ENCODE measurements around the gene GPR160. TPM values are rescaled to one million over a fixed set of nuclear protein-coding genes. Genes with fewer than 3 reads are reported as not detected.
"Not testable (repeated sequence)": the region's sequence is repeated elsewhere in the genome, so short reads cannot be mapped to it uniquely, and the experiment has no call there.

The GPR160 gene
- total RNA-seq, 1 donor from 2014 or later = 6.0 TPM

DNA sequence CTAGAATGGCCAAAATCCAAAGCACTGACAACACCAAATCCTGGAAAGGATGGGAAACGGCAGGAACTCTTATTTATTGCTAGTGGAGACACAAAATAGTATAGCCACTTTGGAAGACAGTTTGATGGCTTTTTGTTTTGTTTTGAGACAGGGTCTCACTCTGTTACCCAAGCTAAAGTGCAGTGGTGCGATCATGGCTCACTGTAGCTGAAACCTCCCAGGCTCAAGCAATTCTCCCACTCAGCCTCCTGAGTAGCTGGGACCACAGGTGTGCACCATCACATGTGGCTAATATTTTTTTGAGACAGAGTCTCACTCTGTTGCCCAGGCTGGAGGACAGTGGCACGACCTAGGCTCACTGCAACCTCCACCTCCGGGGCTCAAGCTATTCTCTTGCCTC lies 27.3 kb upstream of the GPR160 start:
- Mint-ChIP-seq H3K4me3 (no peak overlapping the region), H3K9me3 (no peaks in the 10 kb centered on the region), H3K27ac (no peak overlapping the region), H3K36me3 (no peaks in the 10 kb centered on the region), H3K4me1 (no peaks in the 10 kb centered on the region), H3K27me3 (ENCODE audit: insufficient read depth, low read depth) (peaks cover 5% of the 10 kb centered on the region)
- H3K27ac ChIP-seq = no peak overlapping the region
- no peak for DNase-seq (ENCODE audit: low spot score)
- no peak overlapping the region for H2AFZ ChIP-seq (replicated peaks)
- no peaks in the 10 kb centered on the region for H4K20me1 ChIP-seq (ENCODE audit: low read depth)
- H3K4me2 ChIP-seq = no peak overlapping the region
- no peak for TF ChIP-seq EZH2phosphoT487 (IDR thresholded peaks at IDR 0.05)
- TF ChIP-seq, protein P1, sequence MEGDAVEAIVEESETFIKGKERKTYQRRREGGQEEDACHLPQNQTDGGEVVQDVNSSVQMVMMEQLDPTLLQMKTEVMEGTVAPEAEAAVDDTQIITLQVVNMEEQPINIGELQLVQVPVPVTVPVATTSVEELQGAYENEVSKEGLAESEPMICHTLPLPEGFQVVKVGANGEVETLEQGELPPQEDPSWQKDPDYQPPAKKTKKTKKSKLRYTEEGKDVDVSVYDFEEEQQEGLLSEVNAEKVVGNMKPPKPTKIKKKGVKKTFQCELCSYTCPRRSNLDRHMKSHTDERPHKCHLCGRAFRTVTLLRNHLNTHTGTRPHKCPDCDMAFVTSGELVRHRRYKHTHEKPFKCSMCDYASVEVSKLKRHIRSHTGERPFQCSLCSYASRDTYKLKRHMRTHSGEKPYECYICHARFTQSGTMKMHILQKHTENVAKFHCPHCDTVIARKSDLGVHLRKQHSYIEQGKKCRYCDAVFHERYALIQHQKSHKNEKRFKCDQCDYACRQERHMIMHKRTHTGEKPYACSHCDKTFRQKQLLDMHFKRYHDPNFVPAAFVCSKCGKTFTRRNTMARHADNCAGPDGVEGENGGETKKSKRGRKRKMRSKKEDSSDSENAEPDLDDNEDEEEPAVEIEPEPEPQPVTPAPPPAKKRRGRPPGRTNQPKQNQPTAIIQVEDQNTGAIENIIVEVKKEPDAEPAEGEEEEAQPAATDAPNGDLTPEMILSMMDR (IDR thresholded peaks at IDR 0.05) = no peak
- no peak for TF ChIP-seq EZH2 (IDR thresholded peaks at IDR 0.05)
- no peak overlapping the region for H3K4me3 ChIP-seq
- no peak overlapping the region for H3K9ac ChIP-seq
- H3F3A ChIP-seq (ENCODE audit: low read depth) = no peaks in the 10 kb centered on the region
- H3K27me3 ChIP-seq = no peaks in the 10 kb centered on the region
- H3K9me3 ChIP-seq (ENCODE audit: low read depth) = no peaks in the 10 kb centered on the region
- no peaks in the 10 kb centered on the region for H3K4me1 ChIP-seq
- no peaks in the 10 kb centered on the region for H3K36me3 ChIP-seq
- no peaks in the 10 kb centered on the region for H3K79me2 ChIP-seq (ENCODE audit: low read depth)

DNA sequence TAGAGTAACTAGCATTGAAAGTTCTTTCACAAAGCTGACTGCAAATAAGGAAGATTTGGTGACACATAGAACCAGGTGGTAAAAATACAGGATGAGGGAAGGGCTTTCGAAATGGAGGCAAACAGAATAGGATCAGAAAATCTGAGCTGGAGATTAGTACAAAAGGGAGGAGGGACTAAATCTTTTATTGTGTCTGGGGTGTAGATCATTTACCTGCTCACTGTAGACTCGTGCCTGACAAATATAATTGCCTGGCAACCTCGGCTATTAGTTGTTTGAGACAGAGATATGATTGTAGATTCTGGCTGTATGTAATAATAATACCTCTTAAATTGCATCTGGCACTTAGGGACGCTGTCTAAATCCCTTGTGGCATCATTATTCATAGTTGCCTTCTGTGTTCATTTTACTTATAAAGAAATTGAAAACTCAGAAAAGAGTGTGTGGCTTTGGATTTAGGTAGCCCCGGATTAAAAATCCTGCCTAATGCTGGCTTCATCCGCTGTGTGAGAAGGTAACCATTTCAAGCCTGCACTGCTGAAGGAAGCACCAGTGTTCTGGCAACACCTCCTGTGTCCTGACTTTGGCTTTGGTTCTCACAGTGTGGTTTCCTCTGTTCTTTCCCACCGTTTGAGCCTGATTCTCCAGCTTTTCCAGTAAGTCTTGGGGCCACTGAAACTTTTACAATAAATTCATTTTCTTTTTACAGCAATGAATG lies 25.0 kb upstream of the GPR160 start:
- H3K27ac ChIP-seq = no peak overlapping the region
- H3K4me1 Mint-ChIP-seq = no peaks in the 10 kb centered on the region
- TF ChIP-seq, protein P1 (IDR thresholded peaks at IDR 0.05) = no peak
- TF ChIP-seq EZH2phosphoT487 (IDR thresholded peaks at IDR 0.05) = no peak
- no peak for TF ChIP-seq EZH2 (IDR thresholded peaks at IDR 0.05)
- no peaks in the 10 kb centered on the region for H3K79me2 ChIP-seq (ENCODE audit: low read depth)
- no peaks in the 10 kb centered on the region for H3K4me1 ChIP-seq
- DNase-seq (ENCODE audit: low spot score) = no peak
- H3K4me3 ChIP-seq = no peak overlapping the region
- H4K20me1 ChIP-seq (ENCODE audit: low read depth) = no peaks in the 10 kb centered on the region
- H3K36me3 Mint-ChIP-seq = no peaks in the 10 kb centered on the region
- no peaks in the 10 kb centered on the region for H3F3A ChIP-seq (ENCODE audit: low read depth)
- no peak overlapping the region for H3K4me3 Mint-ChIP-seq
- no peaks in the 10 kb centered on the region for H3K27me3 Mint-ChIP-seq (ENCODE audit: insufficient read depth, low read depth)
- H2AFZ ChIP-seq (replicated peaks) = no peak overlapping the region
- no peak overlapping the region for H3K4me2 ChIP-seq
- H3K9me3 ChIP-seq (ENCODE audit: low read depth) = no peaks in the 10 kb centered on the region
- H3K36me3 ChIP-seq = no peaks in the 10 kb centered on the region
- H3K27me3 ChIP-seq = no peaks in the 10 kb centered on the region
- no peak overlapping the region for H3K27ac Mint-ChIP-seq
- no peak overlapping the region for H3K9ac ChIP-seq
- no peaks in the 10 kb centered on the region for H3K9me3 Mint-ChIP-seq

DNA sequence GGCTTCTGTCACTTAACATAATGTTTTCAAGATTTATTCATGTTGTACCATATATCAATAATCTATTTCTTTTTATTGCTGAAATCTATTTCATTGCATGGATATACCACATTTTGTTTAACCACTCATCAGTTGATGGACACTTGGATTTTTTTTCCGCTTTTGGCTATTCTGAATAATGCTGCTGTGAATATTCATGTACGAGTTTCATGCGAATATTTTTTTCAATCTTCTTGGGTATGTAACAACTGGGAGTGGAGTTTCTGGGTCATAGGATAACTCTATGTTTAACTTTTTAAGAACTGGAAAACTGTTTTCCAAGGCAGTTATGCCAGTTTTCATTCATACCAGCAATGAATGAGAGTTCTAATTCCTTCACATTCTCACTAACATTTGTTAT lies 21.7 kb upstream of the GPR160 start:
- Histone ChIP-seq H3K36me3 (no peaks in the 10 kb centered on the region), H3K79me2 (ENCODE audit: low read depth) (no peaks in the 10 kb centered on the region), H3K4me2 (no peak overlapping the region), H3K27me3 (no peaks in the 10 kb centered on the region), H3K4me1 (no peaks in the 10 kb centered on the region), H4K20me1 (ENCODE audit: low read depth) (no peaks in the 10 kb centered on the region), H3K4me3 (no peak overlapping the region), H3K9ac (no peak overlapping the region), H3K27ac (no peak overlapping the region), H3K9me3 (ENCODE audit: low read depth) (no peaks in the 10 kb centered on the region), H3F3A (ENCODE audit: low read depth) (no peaks in the 10 kb centered on the region), H2AFZ (replicated peaks) (no peak overlapping the region)
- H3K36me3 Mint-ChIP-seq = no peaks in the 10 kb centered on the region
- no peak for DNase-seq (ENCODE audit: low spot score)
- H3K27me3 Mint-ChIP-seq (ENCODE audit: insufficient read depth, low read depth) = no peaks in the 10 kb centered on the region
- no peaks in the 10 kb centered on the region for H3K9me3 Mint-ChIP-seq
- no peak overlapping the region for H3K27ac Mint-ChIP-seq
- no peak overlapping the region for H3K4me3 Mint-ChIP-seq
- H3K4me1 Mint-ChIP-seq = no peaks in the 10 kb centered on the region
- TF ChIP-seq EZH2 (IDR thresholded peaks at IDR 0.05) (no peak), EZH2phosphoT487 (IDR thresholded peaks at IDR 0.05) (no peak)
- TF ChIP-seq, protein P1 (IDR thresholded peaks at IDR 0.05) = no peak

DNA sequence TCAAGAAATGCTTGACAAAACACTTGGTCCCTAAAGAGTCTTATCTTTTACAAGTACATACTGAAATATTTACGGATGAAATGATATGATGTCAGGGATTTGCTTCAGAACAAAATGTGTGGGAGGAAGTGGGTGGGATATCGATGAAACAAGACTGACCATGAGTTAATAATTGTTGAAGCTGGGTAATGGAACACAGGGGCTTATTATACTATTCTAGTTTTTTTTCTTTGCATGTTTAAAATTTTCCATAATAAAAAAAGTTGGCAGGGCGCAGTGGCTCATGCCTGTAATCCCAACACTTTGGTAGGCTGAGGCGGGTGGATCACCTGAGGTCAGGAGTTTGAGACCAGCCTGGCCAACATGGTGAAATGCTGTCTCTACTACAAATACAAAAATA lies 18.5 kb upstream of the GPR160 start:
- not testable (repeated sequence) for H3K4me3 Mint-ChIP-seq; H3K36me3 Mint-ChIP-seq; H3K27me3 Mint-ChIP-seq (ENCODE audit: insufficient read depth, low read depth)

More for the DNA sequence above, 18.5 kb upstream of the GPR160 start:
- not testable (repeated sequence) for DNase-seq (ENCODE audit: low spot score); H3K9me3 ChIP-seq (ENCODE audit: low read depth); H3F3A ChIP-seq (ENCODE audit: low read depth); H3K4me1 Mint-ChIP-seq; H4K20me1 ChIP-seq (ENCODE audit: low read depth); H3K4me3 ChIP-seq; H3K27ac Mint-ChIP-seq; H3K36me3 ChIP-seq; H3K27ac ChIP-seq; H3K27me3 ChIP-seq; H3K4me1 ChIP-seq; H3K9ac ChIP-seq; H3K9me3 Mint-ChIP-seq; H3K4me2 ChIP-seq; H2AFZ ChIP-seq (replicated peaks); H3K79me2 ChIP-seq (ENCODE audit: low read depth)

Data from neural progenitor cell (in vitro differentiated cells).